Vagina (tissue), 2 donors: ENCODE measurements around the gene CDKL1. TPM values are rescaled to one million over a fixed set of nuclear protein-coding genes. Genes with fewer than 3 reads are reported as not detected.

Experiments used
- DNase-seq, 2 donors: peaks; one replicate each; pipeline ENCODE4 v3.0.0-alpha.2; 2017; ENCODE audit errors: extremely low spot score in 2 of 2
- H3K27ac ChIP-seq: fragments of 200-600 bp; sonication (generic); one replicate; pipeline ENCODE4 v1.5.1; 2019
- H3K27me3 ChIP-seq: fragments of 200-600 bp; sonication (generic); one replicate; pipeline ENCODE4 v1.5.1; 2019
- H3K36me3 ChIP-seq, 2 donors: fragments of 200-600 bp; sonication (generic); one replicate each; pipeline ENCODE4 v1.5.1; 2017 to 2019
- H3K4me1 ChIP-seq: fragments of 200-600 bp; sonication (generic); one replicate; pipeline ENCODE4 v1.5.1; 2019
- H3K4me3 ChIP-seq, 2 donors: fragments of 200-600 bp; sonication (generic); 1 replicate in 1 of 2; 2 replicates in 1 of 2; pipeline ENCODE4 v1.5.1; 2016 to 2019
- H3K9me3 ChIP-seq: fragments of 200-600 bp; sonication (generic); one replicate; pipeline ENCODE4 v1.5.1; 2019
- POLR2A ChIP-seq, 2 donors: fragments of 450-650 bp; IDR thresholded peaks; one replicate each; pipeline ENCODE4 v1.6.1; 2017; ENCODE audit warnings: antibody characterized with exemption in 2 of 2, mild to moderate bottlenecking in 2 of 2, moderate library complexity in 2 of 2
- POLR2AphosphoS5 ChIP-seq, 2 donors: sonication (generic); formaldehyde crosslinking; IDR thresholded peaks; one replicate each; pipeline ENCODE4 v1.9.0; 2017; ENCODE audit warnings: antibody characterized with exemption in 2 of 2, mild to moderate bottlenecking in 2 of 2, low read depth in 1 of 2; ENCODE audit not compliant: insufficient read depth in 1 of 2
- intact Hi-C: fragments of 100-400 bp; cut with DNase I; formaldehyde crosslinking; loops from one replicate; pipeline ENCODE4 v1.15.1; 2023
- total RNA-seq: library from RNA; depleted of rRNA; stranded (reverse); fragments of >200 nt; gene quantifications from one replicate; pipeline ENCODE4 v1.2.3, GENCODE V29; 2016
- TF ChIP-seq, protein P1 (sequence below), 3 experiments: fragments of 450-650 bp in 2 of 3; fragments of 200-600 bp in 1 of 3; sonication (generic) in 1 of 3; IDR thresholded peaks; one replicate each; pipeline ENCODE4 v1.5.1; 2017 to 2019; ENCODE audit warnings: antibody characterized with exemption in 3 of 3, mild to moderate bottlenecking in 2 of 3, moderate library complexity in 2 of 3

CDKL1 gene
- total RNA-seq, 1 donor from 2014 or later, result 30.7 TPM

DNA sequence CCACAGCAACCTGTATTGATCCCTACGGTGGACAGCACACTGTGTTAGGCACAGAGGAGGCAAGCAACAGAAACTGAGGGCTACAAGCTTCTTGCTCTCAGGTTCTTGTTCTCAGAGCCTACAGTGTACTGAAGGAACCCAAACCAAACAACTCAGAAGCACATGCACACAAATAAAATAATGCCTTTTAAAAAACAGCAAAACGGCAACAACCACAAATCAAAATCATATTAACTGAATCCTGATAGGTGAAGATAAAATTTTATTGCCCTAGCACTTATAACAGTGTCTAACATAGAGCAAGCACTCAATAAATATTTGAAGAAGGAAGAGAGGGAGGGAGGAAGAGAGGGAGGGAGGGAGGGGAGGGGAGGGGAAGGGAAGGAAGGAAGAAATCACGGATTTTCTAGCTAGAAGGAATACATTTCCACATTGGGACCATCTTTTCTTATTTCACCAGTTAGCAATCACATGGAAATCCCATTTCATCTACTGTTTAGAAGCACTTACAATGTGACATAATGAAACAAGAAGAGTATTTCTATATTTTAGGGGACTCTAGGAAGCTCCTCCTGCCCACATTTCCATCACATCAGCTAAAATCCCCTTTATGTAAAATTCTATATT is 57.4 kb downstream of the CDKL1 start:
- Histone ChIP-seq H3K4me3 (no peak overlapping the region), H3K27ac (peak overlapping the region; percentile 83), H3K4me1 (peaks cover 67% of the 10 kb centered on the region), H3K36me3 (no peaks in the 10 kb centered on the region), H3K27me3 (no peaks in the 10 kb centered on the region), H3K9me3 (no peaks in the 10 kb centered on the region)
- intact Hi-C loops, result no loop called here
- DNase-seq, result no peak
- TF ChIP-seq POLR2A (IDR thresholded peaks at IDR 0.05) (no peak), POLR2AphosphoS5 (IDR thresholded peaks at IDR 0.05; ENCODE audit: insufficient read depth in 1 of 2, low read depth in 1 of 2) (no peak)
- TF ChIP-seq, protein P1, sequence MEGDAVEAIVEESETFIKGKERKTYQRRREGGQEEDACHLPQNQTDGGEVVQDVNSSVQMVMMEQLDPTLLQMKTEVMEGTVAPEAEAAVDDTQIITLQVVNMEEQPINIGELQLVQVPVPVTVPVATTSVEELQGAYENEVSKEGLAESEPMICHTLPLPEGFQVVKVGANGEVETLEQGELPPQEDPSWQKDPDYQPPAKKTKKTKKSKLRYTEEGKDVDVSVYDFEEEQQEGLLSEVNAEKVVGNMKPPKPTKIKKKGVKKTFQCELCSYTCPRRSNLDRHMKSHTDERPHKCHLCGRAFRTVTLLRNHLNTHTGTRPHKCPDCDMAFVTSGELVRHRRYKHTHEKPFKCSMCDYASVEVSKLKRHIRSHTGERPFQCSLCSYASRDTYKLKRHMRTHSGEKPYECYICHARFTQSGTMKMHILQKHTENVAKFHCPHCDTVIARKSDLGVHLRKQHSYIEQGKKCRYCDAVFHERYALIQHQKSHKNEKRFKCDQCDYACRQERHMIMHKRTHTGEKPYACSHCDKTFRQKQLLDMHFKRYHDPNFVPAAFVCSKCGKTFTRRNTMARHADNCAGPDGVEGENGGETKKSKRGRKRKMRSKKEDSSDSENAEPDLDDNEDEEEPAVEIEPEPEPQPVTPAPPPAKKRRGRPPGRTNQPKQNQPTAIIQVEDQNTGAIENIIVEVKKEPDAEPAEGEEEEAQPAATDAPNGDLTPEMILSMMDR (IDR thresholded peaks at IDR 0.05), result no peak

DNA sequence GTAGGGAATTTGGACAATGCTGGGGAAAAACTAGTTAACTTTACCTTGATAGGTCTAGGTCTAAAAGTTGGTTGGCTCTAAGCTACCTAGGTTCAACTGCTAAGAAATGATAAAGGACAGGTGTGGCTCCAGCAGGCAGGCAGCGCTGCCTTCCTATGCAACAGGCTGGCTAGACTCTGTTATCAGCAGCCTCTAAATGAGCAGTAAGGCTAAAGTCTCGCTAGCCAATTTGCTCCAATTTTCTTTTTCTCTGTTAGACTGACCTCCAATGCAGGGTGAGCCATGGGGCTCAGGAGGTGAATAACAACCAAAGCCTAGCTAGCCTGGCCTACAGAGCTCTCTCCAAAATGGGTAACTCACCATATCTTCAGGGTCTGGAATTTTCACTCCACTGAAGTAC is 58.1 kb downstream of the CDKL1 start:
- peaks cover 63% of the 10 kb centered on the region for H3K4me1 ChIP-seq
- peak overlapping the region; percentile 83 for H3K27ac ChIP-seq
- DNase-seq, result no peak
- no peaks in the 10 kb centered on the region for H3K9me3 ChIP-seq
- no peak overlapping the region for H3K4me3 ChIP-seq
- H3K36me3 ChIP-seq, result no peaks in the 10 kb centered on the region
- intact Hi-C loops, result no loop called here
- TF ChIP-seq, protein P1 (IDR thresholded peaks at IDR 0.05), result no peak
- TF ChIP-seq POLR2A (IDR thresholded peaks at IDR 0.05), result no peak
- TF ChIP-seq POLR2AphosphoS5 (IDR thresholded peaks at IDR 0.05; ENCODE audit: insufficient read depth in 1 of 2, low read depth in 1 of 2), result no peak
- no peaks in the 10 kb centered on the region for H3K27me3 ChIP-seq

DNA sequence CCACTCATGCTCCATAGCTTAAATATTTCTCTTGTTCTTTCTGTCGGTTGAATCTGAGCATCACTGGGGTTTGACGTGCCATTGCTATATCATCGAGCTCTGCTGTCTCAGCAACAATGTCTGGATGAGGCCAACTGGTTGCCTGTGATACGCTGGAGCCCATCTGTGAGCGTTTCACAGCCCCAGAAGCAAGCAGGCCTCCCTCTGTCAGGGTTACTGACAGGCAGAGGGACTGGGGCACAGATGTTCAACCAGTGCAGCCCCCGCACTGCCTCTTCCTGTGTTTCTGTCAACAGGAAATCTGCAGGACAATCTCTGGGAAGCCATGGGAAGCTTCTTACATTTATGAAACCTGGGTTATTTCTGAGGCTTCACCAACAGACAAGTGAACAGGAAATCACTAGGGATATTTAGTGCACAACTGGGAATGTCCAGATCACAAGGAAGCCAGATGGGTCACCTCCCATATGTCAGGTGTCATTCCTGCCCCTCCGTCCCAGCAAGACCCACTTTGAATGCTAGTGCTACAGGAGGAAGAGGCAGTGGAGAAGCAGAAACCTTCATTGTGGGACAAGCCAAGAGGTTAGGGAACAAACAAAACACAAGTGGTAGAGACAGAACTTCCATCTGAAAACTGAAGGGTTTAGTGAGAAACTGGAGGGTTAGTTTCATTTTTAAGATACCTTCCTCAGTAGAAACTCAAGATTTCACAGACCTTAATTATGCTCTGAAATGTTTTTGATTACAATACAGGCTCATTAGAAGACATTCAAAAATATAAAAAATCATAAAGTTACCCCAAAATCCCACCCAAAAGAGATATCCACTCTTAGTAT is 60.5 kb downstream of the CDKL1 start:
- H3K4me3 ChIP-seq, result no peak overlapping the region
- intact Hi-C loops, result no loop called here
- peaks cover 0 to 7% of the 10 kb centered on the region in 2 donors for H3K36me3 ChIP-seq
- H3K4me1 ChIP-seq, result peaks cover 67% of the 10 kb centered on the region
- TF ChIP-seq, protein P1 (IDR thresholded peaks at IDR 0.05), result no peak
- no peak for TF ChIP-seq POLR2AphosphoS5 (IDR thresholded peaks at IDR 0.05; ENCODE audit: insufficient read depth in 1 of 2, low read depth in 1 of 2)
- no peak for TF ChIP-seq POLR2A (IDR thresholded peaks at IDR 0.05)
- no peaks in the 10 kb centered on the region for H3K27me3 ChIP-seq
- no peaks in the 10 kb centered on the region for H3K9me3 ChIP-seq
- DNase-seq, result no peak
- peak overlapping the region; percentile 70 for H3K27ac ChIP-seq

DNA sequence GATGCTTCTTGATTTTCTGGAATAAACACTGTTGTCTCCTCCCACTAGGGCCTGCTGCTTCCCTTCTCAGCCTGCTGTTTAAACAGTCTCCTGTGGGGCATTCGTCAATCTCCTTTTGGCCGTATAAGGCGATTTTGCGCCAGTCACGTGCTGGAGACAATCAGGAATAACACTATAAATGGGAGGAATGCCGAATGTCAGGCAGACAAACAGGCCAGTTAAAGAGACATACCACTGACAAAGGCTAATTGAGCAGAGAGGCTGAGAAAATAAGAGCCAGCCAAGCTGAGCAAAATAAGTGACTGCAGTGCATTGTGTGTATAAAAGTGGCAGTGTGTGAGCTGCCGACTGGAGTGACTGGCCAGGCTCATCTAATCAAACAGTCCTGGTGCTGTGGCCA is 61.3 kb downstream of the CDKL1 start:
- Histone ChIP-seq H3K9me3 (no peaks in the 10 kb centered on the region), H3K4me1 (peaks cover 58% of the 10 kb centered on the region), H3K27me3 (no peaks in the 10 kb centered on the region), H3K4me3 (no peak overlapping the region), H3K36me3 (peaks cover 0 to 7% of the 10 kb centered on the region in 2 donors), H3K27ac (peak overlapping the region; percentile 70)
- no peak for DNase-seq
- intact Hi-C loops, result no loop called here
- TF ChIP-seq, protein P1 (IDR thresholded peaks at IDR 0.05), result peak in 1 of 3 experiments; percentile 1
- peak in 1 of 2 donors; percentile 83 for TF ChIP-seq POLR2AphosphoS5 (IDR thresholded peaks at IDR 0.05; ENCODE audit: insufficient read depth in 1 of 2, low read depth in 1 of 2)
- TF ChIP-seq POLR2A (IDR thresholded peaks at IDR 0.05), result no peak

DNA sequence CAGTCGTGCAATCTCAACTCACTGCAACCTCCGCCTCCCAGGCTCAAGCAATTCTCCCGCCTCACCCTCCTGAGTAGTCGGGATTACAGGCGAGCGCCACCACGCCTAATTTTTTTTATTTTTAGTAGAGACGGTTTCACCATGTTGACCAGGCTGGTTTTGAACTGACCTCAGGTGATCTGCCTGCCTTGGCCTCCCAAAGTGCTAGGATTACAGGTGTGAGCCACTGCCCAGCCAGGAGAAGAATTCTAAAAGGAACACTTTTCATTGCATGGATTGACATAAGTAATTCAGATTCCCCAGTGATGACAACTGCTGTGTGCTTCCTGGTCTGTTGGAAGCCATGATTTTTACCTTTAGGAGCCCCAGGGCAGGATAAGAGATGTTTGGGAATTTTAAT is 62.5 kb downstream of the CDKL1 start:
- Histone ChIP-seq H3K36me3 (peaks cover 0 to 17% of the 10 kb centered on the region in 2 donors), H3K4me1 (peaks cover 48% of the 10 kb centered on the region), H3K9me3 (no peaks in the 10 kb centered on the region), H3K27ac (peak overlapping the region; percentile 70), H3K27me3 (no peaks in the 10 kb centered on the region), H3K4me3 (no peak overlapping the region)
- no peak for DNase-seq
- TF ChIP-seq POLR2AphosphoS5 (IDR thresholded peaks at IDR 0.05; ENCODE audit: insufficient read depth in 1 of 2, low read depth in 1 of 2), result no peak
- intact Hi-C loops, result no loop called here
